HG03439 (cell line): ENCODE data around the gene GGT5.
"Not testable (repeated sequence)": the region's sequence is repeated elsewhere in the genome, so short reads cannot be mapped to it uniquely, and the experiment has no call there.

Experiments used
- ATAC-seq: cut with Tn5 transposase; IDR thresholded peaks from one replicate; pipeline ENCODE4 v1.9.1; 2021; ENCODE audit warnings: mild to moderate bottlenecking, moderate library complexity; ENCODE audit not compliant: unreplicated experiment

GGT5 gene

GRCh38 chr22:24185001-24185500 is 59.8 kb downstream of the GGT5 start:
- ATAC-seq = no peak

- ATAC-seq = no peak
Observed at GRCh38 chr22:24184057-24184798, 60.7 kb downstream of the GGT5 start.

GRCh38 chr22:24183321-24184031 is 61.4 kb downstream of the GGT5 start:
- no peak for ATAC-seq

- ATAC-seq = not testable (repeated sequence)
Observed at GRCh38 chr22:24182900-24183246, 62.0 kb downstream of the GGT5 start.

- no peak for ATAC-seq
Observed at GRCh38 chr22:24181996-24182899, 62.6 kb downstream of the GGT5 start.

- ATAC-seq = no peak
Observed at GRCh38 chr22:24181088-24181995, 63.5 kb downstream of the GGT5 start, which contains the start of gene SUSD2. SUSD2 (plus strand) TSS chr22:24181487; CDS start chr22:24181520, 33 bp downstream.

GRCh38 chr22:24180316-24181087 is 64.4 kb downstream of the GGT5 start:
- no peak for ATAC-seq

GRCh38 chr22:24179478-24180210 is 65.2 kb downstream of the GGT5 start:
- ATAC-seq = no peak

GRCh38 chr22:24178502-24179440 is 66.1 kb downstream of the GGT5 start:
- ATAC-seq = no peak

- no peak for ATAC-seq
Observed at GRCh38 chr22:24178021-24178431, 66.9 kb downstream of the GGT5 start.

- ATAC-seq = no peak
Observed at GRCh38 chr22:24177456-24177855, 67.4 kb downstream of the GGT5 start.

- ATAC-seq = no peak
Observed at GRCh38 chr22:24177045-24177444, 67.8 kb downstream of the GGT5 start.

GRCh38 chr22:24176630-24177029 is 68.3 kb downstream of the GGT5 start:
- no peak for ATAC-seq

- no peak for ATAC-seq
Observed at GRCh38 chr22:24176040-24176439, 68.8 kb downstream of the GGT5 start.

- ATAC-seq = no peak
Observed at GRCh38 chr22:24175160-24175808, 69.6 kb downstream of the GGT5 start.

GRCh38 chr22:24171822-24172221 is 73.1 kb downstream of the GGT5 start:
- ATAC-seq = no peak

GRCh38 chr22:24170632-24171031 is 74.2 kb downstream of the GGT5 start:
- ATAC-seq = no peak
